GM23248 (cell line): ENCODE data around the gene CTU2. TPM values are rescaled to one million over a fixed set of nuclear protein-coding genes. Genes with fewer than 3 reads are reported as not detected.

Source experiments
- DNase-seq: peaks from one replicate; pipeline ENCODE4 v3.0.0-alpha.2; 2015
- H2AFZ ChIP-seq: fragments of 200-600 bp; sonication (generic); 2 replicates; pipeline ENCODE4 v1.6.1; 2016; ENCODE audit warnings: antibody characterized with exemption
- H3F3A ChIP-seq: fragments of 200-600 bp; sonication (generic); 2 replicates; pipeline ENCODE4 v1.6.1; 2016; ENCODE audit warnings: mild to moderate bottlenecking, antibody characterized with exemption, mixed run types; ENCODE audit not compliant: insufficient read depth
- H3K27ac ChIP-seq: fragments of 200-600 bp; sonication (generic); 2 replicates; pipeline ENCODE4 v1.5.1; 2016; ENCODE audit warnings: mild to moderate bottlenecking
- H3K27me3 ChIP-seq: fragments of 200-600 bp; sonication (generic); replicated peaks from 2 replicates; pipeline ENCODE4 v1.6.1; 2016; ENCODE audit warnings: mild to moderate bottlenecking; ENCODE audit not compliant: insufficient read depth
- H3K36me3 ChIP-seq: fragments of 200-600 bp; sonication (generic); 2 replicates; pipeline ENCODE4 v1.6.1; 2016; ENCODE audit warnings: low read depth, mild to moderate bottlenecking
- H3K4me1 ChIP-seq: fragments of 200-600 bp; sonication (generic); 2 replicates; pipeline ENCODE4 v1.6.1; 2016; ENCODE audit warnings: mild to moderate bottlenecking; ENCODE audit not compliant: insufficient read depth
- H3K4me2 ChIP-seq: fragments of 200-600 bp; sonication (generic); one replicate; pipeline ENCODE4 v1.6.1; 2016; ENCODE audit warnings: mild to moderate bottlenecking; ENCODE audit not compliant: unreplicated experiment
- H3K4me3 ChIP-seq: fragments of 200-600 bp; sonication (generic); 2 replicates; pipeline ENCODE4 v1.5.1; 2016; ENCODE audit warnings: mild to moderate bottlenecking
- H3K79me2 ChIP-seq: fragments of 200-600 bp; sonication (generic); 2 replicates; pipeline ENCODE4 v1.6.1; 2016; ENCODE audit warnings: mild to moderate bottlenecking; ENCODE audit not compliant: insufficient read depth
- H3K9ac ChIP-seq: fragments of 200-600 bp; sonication (generic); 2 replicates; pipeline ENCODE4 v1.6.1; 2016; ENCODE audit warnings: mild to moderate bottlenecking
- H3K9me2 ChIP-seq: fragments of 200-600 bp; sonication (generic); 2 replicates; pipeline ENCODE4 v1.6.1; 2016; ENCODE audit warnings: mixed run types, mild to moderate bottlenecking, moderate library complexity; ENCODE audit not compliant: insufficient read depth
- H3K9me3 ChIP-seq: fragments of 200-600 bp; sonication (generic); one replicate; pipeline ENCODE4 v1.6.1; 2017; ENCODE audit warnings: low read depth
- H4K20me1 ChIP-seq: fragments of 200-600 bp; sonication (generic); 2 replicates; pipeline ENCODE4 v1.6.0; 2016; ENCODE audit not compliant: insufficient read depth
- EZH2 ChIP-seq: fragments of 200-600 bp; sonication (generic); IDR thresholded peaks from 2 replicates; pipeline ENCODE4 v1.6.1; 2018; ENCODE audit warnings: antibody characterized with exemption, mild to moderate bottlenecking; ENCODE audit not compliant: insufficient read depth, poor library complexity, severe bottlenecking
- EZH2phosphoT487 ChIP-seq: fragments of 200-600 bp; sonication (generic); IDR thresholded peaks from 2 replicates; pipeline ENCODE4 v1.6.1; 2018; ENCODE audit warnings: antibody characterized with exemption, moderate library complexity, mild to moderate bottlenecking, low read depth; ENCODE audit not compliant: insufficient read depth
- WGBS, 2 experiments: methylation state at CpG; one replicate each; pipeline ENCODE4 v1.1.6; 2015 to 2017; ENCODE audit warnings: low lambda C conversion rate in 2 of 2, low coverage in 1 of 2; ENCODE audit errors: missing lambda C conversion rate in 2 of 2; 5-methylcytosine and 5-hydroxymethylcytosine counted together
- in situ Hi-C: fragments of 300-500 bp; cut with MboI; formaldehyde crosslinking; loops from 2 replicates; pipeline ENCODE4 v1.15.0; 2020
- polyA plus RNA-seq: library from polyadenylated mRNA; unstranded; fragments of >200 nt; fragmentation: Nextera tagmentation; extraction: Ambion mirVana; gene quantifications from 2 replicates; pipeline ENCODE4 v1.2.1, GENCODE V29; 2016
- total RNA-seq: library from RNA; depleted of rRNA; stranded (reverse); fragments of >200 nt; shearing (Covaris generic); gene quantifications from 2 replicates; pipeline ENCODE4 v1.2.3, GENCODE V29; 2014

The CTU2 gene
- total and polyA plus RNA-seq, 2 experiments from 2014 or later = 16.1 to 20.4 TPM

DNA sequence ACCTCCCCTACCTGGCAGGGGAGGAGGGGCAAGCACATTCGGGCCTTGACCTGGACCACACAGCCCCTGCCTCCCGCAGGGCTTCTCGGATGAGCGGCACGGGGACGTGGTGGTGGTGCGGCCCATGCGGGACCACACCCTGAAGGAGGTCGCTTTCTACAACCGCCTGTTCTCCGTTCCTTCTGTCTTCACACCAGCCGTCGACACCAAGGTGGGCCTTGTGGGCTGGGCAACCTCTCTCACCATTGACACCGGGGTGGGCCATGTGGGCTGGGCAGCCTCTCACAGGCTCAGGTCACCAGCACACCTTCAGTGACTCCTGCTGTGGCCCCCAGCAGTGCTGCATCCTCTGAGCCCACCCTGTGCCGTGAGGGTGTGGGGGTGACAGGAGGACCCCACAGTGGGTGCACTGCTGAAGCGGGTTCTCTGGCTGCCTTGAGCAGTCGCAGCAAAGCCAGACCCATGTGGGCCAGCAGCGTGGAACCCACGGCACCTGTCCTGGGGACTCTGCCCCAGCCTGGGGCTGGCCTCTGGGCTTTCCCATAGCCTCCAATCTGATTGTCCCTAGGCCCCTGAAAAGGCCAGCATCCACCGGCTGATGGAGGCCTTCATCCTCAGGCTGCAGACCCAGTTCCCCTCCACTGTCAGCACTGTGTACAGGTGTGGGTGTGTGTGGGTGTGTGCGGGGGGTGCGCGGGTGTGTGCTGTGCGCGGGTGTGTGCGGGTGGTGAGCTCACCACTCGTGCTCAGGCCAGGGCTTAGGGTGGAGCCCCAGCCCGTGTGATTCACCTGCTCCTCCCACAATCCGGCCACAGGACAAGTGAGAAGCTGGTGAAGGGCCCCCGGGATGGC lies 7.5 kb downstream of the CTU2 start:
- H3F3A ChIP-seq = peaks cover 15% of the 10 kb centered on the region
- peak; percentile 69 for DNase-seq
- peaks cover 14% of the 10 kb centered on the region; the same call in 1 of the 2 replicates for H3K36me3 ChIP-seq
- H4K20me1 ChIP-seq = no peaks in the 10 kb centered on the region
- peaks cover 24% of the 10 kb centered on the region; the same call in 1 of the 2 replicates for H3K79me2 ChIP-seq
- H3K9me3 ChIP-seq = no peaks in the 10 kb centered on the region
- H3K4me2 ChIP-seq = no peak overlapping the region
- H3K27me3 ChIP-seq = no peaks in the 10 kb centered on the region
- H2AFZ ChIP-seq = no peak overlapping the region
- H3K4me1 ChIP-seq = no peaks in the 10 kb centered on the region
- no peak overlapping the region for H3K9ac ChIP-seq
- H3K4me3 ChIP-seq = no peak overlapping the region
- 81 to 84% methylated on average over 26 to 30 of the region's 30 CpGs for WGBS, 2 experiments
- in situ Hi-C loops = no loop called here
- TF ChIP-seq EZH2 (no peak), EZH2phosphoT487 (no peak)
- H3K27ac ChIP-seq = no peak overlapping the region
- H3K9me2 ChIP-seq = no peaks in the 10 kb centered on the region

- peaks cover 14% of the 10 kb centered on the region; the same call in 1 of the 2 replicates for H3K36me3 ChIP-seq
- TF ChIP-seq EZH2phosphoT487 = no peak
- no peak for TF ChIP-seq EZH2
- H3K4me2 ChIP-seq = no peak overlapping the region
- no peaks in the 10 kb centered on the region for H3K4me1 ChIP-seq
- no peak overlapping the region for H3K27ac ChIP-seq
- H3K79me2 ChIP-seq = peaks cover 20% of the 10 kb centered on the region; the same call in 1 of the 2 replicates
- no peak overlapping the region for H3K4me3 ChIP-seq
- H3F3A ChIP-seq = peaks cover 15% of the 10 kb centered on the region
- in situ Hi-C loops = no loop called here
- no peaks in the 10 kb centered on the region for H3K9me3 ChIP-seq
- DNase-seq = no peak
- WGBS, 2 experiments = 87 to 92% methylated on average over 35 to 42 of the region's 42 CpGs
- no peaks in the 10 kb centered on the region for H4K20me1 ChIP-seq
- H3K27me3 ChIP-seq = no peaks in the 10 kb centered on the region
- no peaks in the 10 kb centered on the region for H3K9me2 ChIP-seq
- no peak overlapping the region for H2AFZ ChIP-seq
- H3K9ac ChIP-seq = no peak overlapping the region
Measured at GRCh38 chr16:88714420-88715302, 8.4 kb downstream of the CTU2 start.

DNA sequence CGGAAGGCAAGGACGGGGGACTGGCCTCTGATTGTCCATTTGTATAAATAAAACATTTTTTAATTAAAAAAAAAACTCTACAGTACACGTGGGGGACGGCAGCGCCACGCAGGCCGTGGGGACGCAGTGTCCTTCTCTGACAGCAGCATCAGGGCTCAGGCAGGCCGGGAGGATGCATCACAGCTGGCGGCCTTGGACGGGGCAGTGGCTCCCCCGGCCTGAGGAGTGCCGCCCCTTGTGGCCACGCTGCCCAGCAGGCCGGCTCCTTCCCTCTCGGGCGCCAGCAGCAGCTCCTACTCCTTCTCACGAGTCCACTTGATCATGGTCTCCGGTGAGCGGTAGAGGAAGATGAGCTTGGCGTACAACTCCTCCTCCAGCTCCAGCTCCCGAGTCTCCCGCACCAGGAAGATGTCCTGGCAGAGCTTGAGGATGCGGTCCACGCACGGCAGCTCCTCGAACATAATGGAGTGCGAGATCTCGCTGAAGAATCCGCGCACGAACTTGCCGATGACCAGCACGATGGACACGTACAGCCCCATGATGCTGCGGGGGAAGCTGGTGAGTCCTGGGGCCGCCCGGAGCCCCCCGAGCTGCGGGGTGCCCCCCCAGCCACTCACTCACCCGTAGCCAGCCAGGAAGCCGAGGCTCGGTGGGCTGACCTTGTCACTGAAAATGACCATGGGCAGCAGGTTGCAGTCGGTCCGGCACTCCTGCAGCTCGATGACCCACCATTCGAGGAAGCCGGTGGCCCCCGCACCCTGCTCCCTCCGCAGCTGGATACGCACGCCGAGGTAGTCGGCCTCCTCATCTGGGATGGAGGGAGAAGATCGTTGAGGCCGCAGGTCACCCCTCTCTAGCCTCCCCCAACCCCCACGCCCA lies 9.2 kb downstream of the CTU2 start:
- H3K9me3 ChIP-seq = no peaks in the 10 kb centered on the region
- in situ Hi-C loops = no loop called here
- WGBS, 2 experiments = 94 to 95% methylated on average over 39 to 48 of the region's 57 CpGs
- H3K36me3 ChIP-seq = peaks cover 14% of the 10 kb centered on the region; the same call in 1 of the 2 replicates
- H3K4me3 ChIP-seq = no peak overlapping the region
- H3F3A ChIP-seq = peaks cover 15% of the 10 kb centered on the region
- TF ChIP-seq EZH2phosphoT487 (no peak), EZH2 (no peak)
- DNase-seq = no peak
- no peak overlapping the region for H2AFZ ChIP-seq
- no peaks in the 10 kb centered on the region for H4K20me1 ChIP-seq
- no peak overlapping the region for H3K27ac ChIP-seq
- H3K9ac ChIP-seq = no peak overlapping the region
- H3K4me2 ChIP-seq = no peak overlapping the region
- H3K79me2 ChIP-seq = peaks cover 17% of the 10 kb centered on the region; the same call in 1 of the 2 replicates
- no peaks in the 10 kb centered on the region for H3K9me2 ChIP-seq
- no peaks in the 10 kb centered on the region for H3K27me3 ChIP-seq
- H3K4me1 ChIP-seq = no peaks in the 10 kb centered on the region
